Gastroesophageal sphincter (tissue), 3 donors: Measurements from ENCODE around the gene LBP.

ENCODE experiments used
- CTCF ChIP-seq, 4 experiments: fragments of 200-600 bp in 2 of 4; fragments of 450-650 bp in 2 of 4; sonication (generic) in 1 of 4; IDR thresholded peaks; one replicate each; pipeline ENCODE4 v1.5.1; 2017 to 2019; ENCODE audit warnings: antibody characterized with exemption in 4 of 4, mild to moderate bottlenecking in 2 of 4, moderate library complexity in 2 of 4
- EP300 ChIP-seq: sonication (generic); formaldehyde crosslinking; IDR thresholded peaks from one replicate; pipeline ENCODE4 v1.6.1; 2017; ENCODE audit warnings: antibody characterized with exemption, mild to moderate bottlenecking
- POLR2A ChIP-seq, 2 donors: fragments of 450-650 bp; IDR thresholded peaks; one replicate each; pipeline ENCODE4 v1.6.1; 2017; ENCODE audit warnings: antibody characterized with exemption in 2 of 2, mild to moderate bottlenecking in 2 of 2, moderate library complexity in 1 of 2
- POLR2AphosphoS5 ChIP-seq: sonication (generic); formaldehyde crosslinking; IDR thresholded peaks from one replicate; pipeline ENCODE4 v1.6.1; 2017; ENCODE audit warnings: antibody characterized with exemption

DNA sequence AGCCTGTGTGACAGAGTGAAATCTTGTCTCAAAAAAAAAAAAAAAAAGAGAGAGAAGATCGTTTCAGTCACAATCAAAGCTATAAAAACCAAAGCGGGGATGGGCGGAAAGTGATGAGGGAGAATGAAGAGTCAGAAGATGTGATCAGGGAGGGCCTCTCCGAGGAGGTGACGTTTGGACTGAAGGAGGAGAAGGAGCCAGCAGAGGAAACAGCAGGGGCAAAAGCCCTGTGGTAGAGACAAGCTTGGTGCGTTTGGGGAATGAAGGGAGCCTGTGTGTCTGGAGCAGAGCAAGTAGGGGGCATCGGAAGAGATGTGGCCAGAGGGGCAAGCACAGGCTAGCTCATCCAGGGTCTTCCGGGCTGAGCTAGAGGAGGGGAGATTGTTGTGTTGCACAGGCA, 14.5 kb upstream of the LBP start:
- TF ChIP-seq CTCF (IDR thresholded peaks at IDR 0.05) (no peak), POLR2A (IDR thresholded peaks at IDR 0.05) (no peak), POLR2AphosphoS5 (no peak), EP300 (no peak)
